Measurements from ENCODE around the gene ZGRF1.

DNA sequence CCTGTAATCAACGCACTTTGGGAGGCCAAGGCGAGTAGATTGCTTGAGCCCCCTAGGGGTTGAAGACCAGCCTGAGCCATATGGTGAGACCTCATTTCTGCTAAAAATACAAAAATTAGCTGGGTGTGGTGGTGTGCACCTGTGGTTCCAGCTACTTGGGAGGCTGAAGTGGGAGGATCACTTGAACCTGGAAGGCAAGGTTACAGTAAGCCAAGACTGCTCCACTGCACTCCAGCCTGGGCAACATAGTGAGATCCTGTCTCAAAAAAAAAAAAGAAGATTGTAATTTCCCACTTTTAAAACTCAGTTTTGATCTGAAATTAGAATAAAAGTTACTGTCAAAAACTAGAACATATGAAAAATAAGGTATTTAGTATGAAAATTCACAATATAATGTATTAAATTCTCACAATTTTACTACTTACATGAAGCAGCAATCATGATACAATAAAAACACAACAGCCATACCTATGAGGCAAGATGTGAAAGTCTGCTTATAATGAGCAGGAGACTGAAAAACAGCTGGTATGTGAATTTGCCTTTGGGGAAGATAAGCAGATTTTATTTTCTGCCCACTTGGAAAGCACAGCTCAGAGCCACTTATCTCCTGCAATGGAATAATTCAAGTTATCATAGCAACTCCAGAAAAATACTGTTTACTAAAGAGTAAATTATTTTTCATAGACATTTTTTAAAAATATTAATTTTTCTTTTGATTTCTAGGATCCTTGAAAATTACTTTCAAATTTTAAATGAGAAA lies 50.6 kb downstream of the ZGRF1 start:
- TF ChIP-seq EZH2 (IDR thresholded peaks at IDR 0.05; ENCODE audit: insufficient read depth, poor library complexity, severe bottlenecking) (no peak), EZH2phosphoT487 (IDR thresholded peaks at IDR 0.05; ENCODE audit: insufficient read depth, low read depth) (no peak)
